Uterus (tissue), 2 donors: ENCODE data around the gene ARMH1.

Source experiments
- POLR2A ChIP-seq, 2 donors: fragments of 450-650 bp; IDR thresholded peaks; one replicate each; pipeline ENCODE4 v1.6.1; 2016; ENCODE audit warnings: antibody characterized with exemption in 2 of 2, mild to moderate bottlenecking in 1 of 2, moderate library complexity in 1 of 2
- TF ChIP-seq, protein P1 (sequence below), 4 experiments: fragments of 200-600 bp in 2 of 4; fragments of 450-650 bp in 2 of 4; sonication (generic) in 2 of 4; IDR thresholded peaks; one replicate each; pipeline ENCODE4 v1.5.1; 2016 to 2019; ENCODE audit warnings: antibody characterized with exemption in 4 of 4, mild to moderate bottlenecking in 2 of 4, moderate library complexity in 1 of 4

DNA sequence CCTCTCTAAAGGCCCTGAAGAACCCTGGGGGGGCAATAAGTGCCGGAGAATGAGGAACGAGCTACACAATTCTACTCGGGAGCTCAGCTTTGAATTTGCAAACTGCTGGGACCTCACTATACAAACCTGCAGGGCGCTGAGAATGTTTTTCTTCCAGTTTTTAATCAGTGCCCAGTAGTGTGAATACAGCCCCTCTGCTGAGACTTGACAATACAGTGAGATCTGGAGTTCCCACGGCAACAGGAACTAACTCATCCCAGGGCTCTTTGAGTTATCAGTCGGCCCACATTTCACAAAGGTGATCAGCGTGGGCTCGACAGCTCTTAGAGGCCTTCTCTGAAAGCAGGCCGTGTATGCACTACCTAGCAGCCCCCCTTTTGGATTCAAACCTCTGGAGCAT is 41.9 kb upstream of the ARMH1 start:
- TF ChIP-seq, protein P1, sequence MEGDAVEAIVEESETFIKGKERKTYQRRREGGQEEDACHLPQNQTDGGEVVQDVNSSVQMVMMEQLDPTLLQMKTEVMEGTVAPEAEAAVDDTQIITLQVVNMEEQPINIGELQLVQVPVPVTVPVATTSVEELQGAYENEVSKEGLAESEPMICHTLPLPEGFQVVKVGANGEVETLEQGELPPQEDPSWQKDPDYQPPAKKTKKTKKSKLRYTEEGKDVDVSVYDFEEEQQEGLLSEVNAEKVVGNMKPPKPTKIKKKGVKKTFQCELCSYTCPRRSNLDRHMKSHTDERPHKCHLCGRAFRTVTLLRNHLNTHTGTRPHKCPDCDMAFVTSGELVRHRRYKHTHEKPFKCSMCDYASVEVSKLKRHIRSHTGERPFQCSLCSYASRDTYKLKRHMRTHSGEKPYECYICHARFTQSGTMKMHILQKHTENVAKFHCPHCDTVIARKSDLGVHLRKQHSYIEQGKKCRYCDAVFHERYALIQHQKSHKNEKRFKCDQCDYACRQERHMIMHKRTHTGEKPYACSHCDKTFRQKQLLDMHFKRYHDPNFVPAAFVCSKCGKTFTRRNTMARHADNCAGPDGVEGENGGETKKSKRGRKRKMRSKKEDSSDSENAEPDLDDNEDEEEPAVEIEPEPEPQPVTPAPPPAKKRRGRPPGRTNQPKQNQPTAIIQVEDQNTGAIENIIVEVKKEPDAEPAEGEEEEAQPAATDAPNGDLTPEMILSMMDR (IDR thresholded peaks at IDR 0.05) = no peak
- no peak for TF ChIP-seq POLR2A (IDR thresholded peaks at IDR 0.05)
